ENCODE results near the gene BOK. TPM values are rescaled to one million over a fixed set of nuclear protein-coding genes. Genes with fewer than 3 reads are reported as not detected.

Gene BOK
- total RNA-seq, 1 donor from 2014 or later: not detected

DNA sequence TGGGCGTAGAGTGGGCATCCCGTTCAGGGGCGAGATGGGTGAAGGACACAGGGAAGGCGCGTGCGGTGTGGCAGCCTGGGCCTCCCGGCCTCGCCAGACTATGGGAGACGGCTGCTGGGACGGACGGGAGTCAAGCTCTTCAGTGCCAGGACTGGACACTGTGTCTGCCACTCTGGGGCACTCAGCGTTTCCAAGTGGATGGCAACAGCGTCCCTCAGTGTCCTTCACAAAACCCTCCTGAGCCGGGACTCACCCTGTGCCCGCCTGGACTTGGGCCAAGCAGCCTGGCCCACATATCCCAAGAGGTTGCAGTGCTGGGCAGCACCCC is 16.3 kb upstream of the BOK start:
- H3K27me3 Mint-ChIP-seq (ENCODE audit: insufficient read depth): peaks cover 9% of the 10 kb centered on the region
- intact Hi-C loops (cut with micrococcal nuclease): no loop called here
- H3K36me3 Mint-ChIP-seq (ENCODE audit: low read depth): no peaks in the 10 kb centered on the region
- DNase-seq (ENCODE audit: low spot score): no peak
- H3K27ac Mint-ChIP-seq: no peak overlapping the region
- no peaks in the 10 kb centered on the region for H3K4me1 Mint-ChIP-seq (ENCODE audit: low read depth)
- H3K9me3 Mint-ChIP-seq: no peaks in the 10 kb centered on the region
- H3K4me3 Mint-ChIP-seq: no peak overlapping the region

DNA sequence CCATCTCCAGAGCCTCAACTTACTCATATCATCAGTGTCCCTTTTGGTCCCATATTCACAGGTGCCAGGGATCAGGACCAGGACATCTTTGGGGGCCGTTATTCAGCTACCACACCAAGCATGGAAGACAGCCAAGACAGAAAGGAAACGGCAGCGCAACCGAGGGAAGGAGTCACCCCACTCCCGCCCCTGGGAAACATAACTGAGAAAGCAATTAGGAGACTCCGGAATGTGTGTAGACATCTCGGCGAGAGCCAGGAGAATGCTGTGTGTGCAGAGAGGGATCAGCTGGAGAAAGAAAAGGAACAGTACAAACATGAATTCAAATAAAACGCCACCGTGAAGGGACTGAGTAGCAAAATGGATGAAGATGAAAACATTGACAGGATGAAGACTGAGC is 13.4 kb upstream of the BOK start:
- H3K36me3 Mint-ChIP-seq (ENCODE audit: low read depth): no peaks in the 10 kb centered on the region
- no peak overlapping the region for H3K27ac Mint-ChIP-seq
- no peaks in the 10 kb centered on the region for H3K9me3 Mint-ChIP-seq
- H3K4me3 Mint-ChIP-seq: no peak overlapping the region
- H3K4me1 Mint-ChIP-seq (ENCODE audit: low read depth): no peaks in the 10 kb centered on the region
- DNase-seq (ENCODE audit: low spot score): no peak
- intact Hi-C loops (cut with micrococcal nuclease): no loop called here
- peaks cover 10% of the 10 kb centered on the region for H3K27me3 Mint-ChIP-seq (ENCODE audit: insufficient read depth)

DNA sequence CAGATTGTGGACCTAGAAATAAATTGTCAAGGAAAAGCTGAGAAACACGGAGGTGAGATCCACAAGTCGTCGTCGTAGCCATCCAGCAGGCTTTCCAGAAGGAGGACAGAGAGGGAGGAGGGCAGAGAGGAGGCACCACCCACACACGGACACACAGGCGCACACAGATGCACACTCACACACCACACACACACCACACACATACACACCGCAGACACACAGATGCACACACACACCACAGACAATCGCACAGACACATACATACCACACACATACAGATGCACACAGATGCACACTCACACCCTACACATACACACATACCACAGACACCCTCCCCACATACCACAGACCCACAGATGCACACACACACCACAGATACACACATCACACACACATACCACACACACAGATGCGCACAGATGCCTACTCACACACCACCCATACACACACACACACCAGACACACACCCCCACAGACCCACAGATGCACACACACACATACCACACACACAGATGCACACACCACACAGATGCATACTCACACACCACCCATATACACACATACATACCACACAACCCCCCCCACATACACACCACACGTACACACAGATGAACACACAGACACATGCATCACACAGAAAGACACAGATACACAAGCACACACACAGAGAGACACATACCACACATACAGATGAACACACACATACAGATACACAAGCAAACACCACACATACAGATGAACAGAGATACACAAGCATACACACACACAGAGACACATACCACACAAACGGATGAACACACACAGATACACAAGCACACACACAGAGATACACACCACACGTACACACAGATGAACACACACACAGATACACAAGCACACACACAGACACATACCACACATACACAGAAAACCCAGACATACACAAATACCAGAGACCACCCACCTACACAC is 12.7 kb upstream of the BOK start:
- H3K36me3 Mint-ChIP-seq (ENCODE audit: low read depth): no peaks in the 10 kb centered on the region
- peaks cover 7% of the 10 kb centered on the region for H3K27me3 Mint-ChIP-seq (ENCODE audit: insufficient read depth)
- DNase-seq (ENCODE audit: low spot score): no peak
- H3K4me1 Mint-ChIP-seq (ENCODE audit: low read depth): no peaks in the 10 kb centered on the region
- H3K4me3 Mint-ChIP-seq: no peak overlapping the region
- H3K9me3 Mint-ChIP-seq: no peaks in the 10 kb centered on the region
- H3K27ac Mint-ChIP-seq: no peak overlapping the region
- intact Hi-C loops (cut with micrococcal nuclease): no loop called here

DNA sequence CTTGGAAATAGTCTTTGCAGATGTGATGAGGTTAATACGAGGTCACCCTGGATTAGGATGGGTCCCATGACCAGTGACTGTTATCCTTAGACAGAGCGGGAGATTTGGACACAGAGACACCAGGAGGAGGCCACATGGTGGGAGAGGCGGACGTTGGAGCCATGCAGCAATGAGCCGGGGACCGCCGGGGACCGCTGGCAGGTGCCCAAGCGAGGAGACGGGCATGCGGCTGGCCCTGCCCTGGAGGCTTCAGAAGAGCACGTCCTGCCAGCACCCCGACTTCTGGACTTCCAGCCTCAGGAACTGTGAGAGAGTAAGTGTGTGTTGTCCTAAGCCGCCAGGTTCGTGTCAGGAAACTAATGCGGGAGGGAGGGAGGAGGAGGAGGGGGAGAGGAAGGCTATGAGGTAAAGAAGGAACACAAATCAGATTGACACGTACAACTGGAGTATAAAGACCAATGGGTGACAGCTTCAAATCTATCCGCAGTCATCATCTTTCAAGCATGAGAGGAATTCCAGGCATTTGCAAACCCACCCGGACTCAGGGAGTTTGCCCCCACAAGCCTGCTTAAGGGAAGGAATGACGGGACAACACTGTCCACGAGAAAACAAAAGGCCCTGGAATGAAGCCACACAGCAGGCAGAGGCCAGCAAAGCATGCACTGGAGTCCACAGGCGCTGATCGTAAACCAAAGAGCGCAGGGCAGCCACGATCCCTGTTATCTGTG is 11.6 kb upstream of the BOK start:
- no peaks in the 10 kb centered on the region for H3K36me3 Mint-ChIP-seq (ENCODE audit: low read depth)
- no peaks in the 10 kb centered on the region for H3K4me1 Mint-ChIP-seq (ENCODE audit: low read depth)
- H3K4me3 Mint-ChIP-seq: no peak overlapping the region
- H3K27me3 Mint-ChIP-seq (ENCODE audit: insufficient read depth): peaks cover 10% of the 10 kb centered on the region
- DNase-seq (ENCODE audit: low spot score): no peak
- no peaks in the 10 kb centered on the region for H3K9me3 Mint-ChIP-seq
- H3K27ac Mint-ChIP-seq: no peak overlapping the region
- intact Hi-C loops (cut with micrococcal nuclease): no loop called here

DNA sequence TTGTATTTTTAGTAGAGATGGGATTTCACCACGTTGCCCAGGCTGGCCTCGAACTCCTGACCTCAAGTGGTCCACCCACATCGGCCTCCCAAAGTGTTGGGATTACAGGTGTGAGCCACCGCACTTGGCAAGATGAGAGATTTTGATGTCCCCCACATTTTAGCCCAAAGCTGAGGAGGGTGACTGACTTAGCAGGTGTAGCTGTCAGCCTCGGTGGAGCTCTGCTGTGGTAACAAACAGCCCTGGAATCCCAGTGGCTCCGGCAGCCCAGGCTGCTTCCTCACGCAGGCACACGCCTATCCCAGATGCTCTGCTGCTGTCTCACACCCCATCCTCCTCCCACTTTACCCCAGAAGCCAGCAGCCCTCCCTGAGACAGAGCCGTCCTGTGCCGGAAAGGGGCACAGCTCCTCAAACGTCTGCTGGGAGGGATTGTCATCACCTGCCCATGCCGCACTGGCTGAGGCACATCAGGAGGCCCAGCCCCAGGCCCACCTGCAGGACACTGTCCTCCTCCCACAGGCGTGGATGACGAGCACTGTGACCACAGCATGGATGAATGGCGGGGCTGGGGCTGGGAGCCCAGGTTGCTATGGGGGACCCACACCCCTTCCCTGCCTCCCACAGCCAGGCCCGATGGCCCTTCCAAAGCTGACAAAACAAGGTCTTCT is 10.6 kb upstream of the BOK start:
- Mint-ChIP-seq H3K4me1 (ENCODE audit: low read depth) (no peaks in the 10 kb centered on the region), H3K36me3 (ENCODE audit: low read depth) (no peaks in the 10 kb centered on the region), H3K4me3 (no peak overlapping the region), H3K27me3 (ENCODE audit: insufficient read depth) (peaks cover 6% of the 10 kb centered on the region), H3K27ac (no peak overlapping the region), H3K9me3 (no peaks in the 10 kb centered on the region)
- DNase-seq (ENCODE audit: low spot score): no peak
- intact Hi-C loops (cut with micrococcal nuclease): no loop called here

DNA sequence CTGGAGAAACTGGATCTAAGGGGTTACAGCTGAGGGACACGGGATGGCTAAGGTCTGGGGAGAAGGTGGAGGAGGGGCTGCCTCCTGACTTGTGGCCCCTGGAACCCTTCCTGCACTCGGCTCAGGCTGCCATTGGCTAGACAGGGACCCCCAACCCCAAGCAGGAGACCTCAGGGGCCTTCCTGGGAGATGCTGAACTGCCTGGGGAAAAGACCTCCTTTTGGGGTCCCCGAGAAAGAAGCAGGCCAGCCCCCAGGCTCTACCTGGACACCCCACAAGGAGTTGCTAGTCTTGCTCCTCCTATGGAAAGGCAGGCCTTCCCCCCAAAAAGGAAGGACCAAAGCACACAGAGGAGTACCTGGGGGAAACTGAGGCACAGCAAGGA is 10.1 kb upstream of the BOK start:
- Mint-ChIP-seq H3K4me1 (ENCODE audit: low read depth) (no peaks in the 10 kb centered on the region), H3K36me3 (ENCODE audit: low read depth) (no peaks in the 10 kb centered on the region), H3K27ac (no peak overlapping the region), H3K9me3 (no peaks in the 10 kb centered on the region), H3K4me3 (no peak overlapping the region), H3K27me3 (ENCODE audit: insufficient read depth) (peaks cover 6% of the 10 kb centered on the region)
- DNase-seq (ENCODE audit: low spot score): no peak
- intact Hi-C loops (cut with micrococcal nuclease): no loop called here

DNA sequence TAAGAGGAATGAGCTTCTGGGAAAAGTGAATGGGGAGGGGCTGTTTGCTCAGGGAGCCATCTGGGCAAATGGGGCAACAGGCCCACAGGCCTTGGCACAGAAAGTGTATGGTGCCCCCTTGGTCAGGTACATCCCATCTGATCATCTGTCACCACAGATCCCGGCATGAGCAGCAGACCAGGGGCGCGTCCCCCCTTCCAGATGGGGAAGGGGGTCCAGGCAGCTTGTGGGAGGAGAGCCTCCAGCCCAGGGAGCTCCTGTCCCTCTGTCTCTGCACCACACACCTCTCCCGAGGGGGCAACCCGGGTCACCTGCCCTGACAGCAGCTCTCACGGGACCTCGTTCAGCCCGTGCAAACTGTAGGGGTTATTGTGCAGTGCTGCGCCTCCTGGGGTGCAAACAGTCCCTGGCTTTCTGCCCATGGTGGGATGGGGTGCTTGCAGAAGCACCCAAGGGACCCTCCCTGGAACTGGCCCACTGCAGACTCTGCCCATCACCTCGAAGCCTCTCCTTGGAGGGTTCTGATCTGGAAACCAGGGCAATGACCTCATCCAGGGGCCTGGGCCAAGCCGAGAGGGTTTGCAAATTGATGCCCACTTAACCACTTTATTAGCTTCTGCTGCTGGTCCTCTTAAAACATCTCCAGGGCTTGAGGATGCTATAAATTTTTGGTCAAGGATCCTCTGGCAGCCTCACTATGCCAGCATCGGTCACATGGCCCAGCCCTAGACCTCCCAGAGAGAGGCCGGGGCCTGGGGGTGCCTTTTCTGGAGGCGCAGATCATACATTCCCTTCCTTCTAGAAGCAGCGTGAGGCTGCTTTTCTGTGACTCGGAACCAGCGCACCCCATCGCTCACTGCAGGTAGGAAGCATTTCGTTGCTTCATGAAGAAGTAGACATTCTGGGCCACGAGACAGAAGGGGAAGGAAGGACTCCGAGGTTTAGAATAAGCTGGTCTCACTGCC is 7.6 kb upstream of the BOK start:
- H3K27ac Mint-ChIP-seq: no peak overlapping the region
- no peak overlapping the region for H3K4me3 Mint-ChIP-seq
- DNase-seq (ENCODE audit: low spot score): no peak
- no peaks in the 10 kb centered on the region for H3K4me1 Mint-ChIP-seq (ENCODE audit: low read depth)
- H3K36me3 Mint-ChIP-seq (ENCODE audit: low read depth): no peaks in the 10 kb centered on the region
- intact Hi-C loops (cut with micrococcal nuclease): no loop called here
- no peaks in the 10 kb centered on the region for H3K9me3 Mint-ChIP-seq
- peaks cover 12% of the 10 kb centered on the region for H3K27me3 Mint-ChIP-seq (ENCODE audit: insufficient read depth)

DNA sequence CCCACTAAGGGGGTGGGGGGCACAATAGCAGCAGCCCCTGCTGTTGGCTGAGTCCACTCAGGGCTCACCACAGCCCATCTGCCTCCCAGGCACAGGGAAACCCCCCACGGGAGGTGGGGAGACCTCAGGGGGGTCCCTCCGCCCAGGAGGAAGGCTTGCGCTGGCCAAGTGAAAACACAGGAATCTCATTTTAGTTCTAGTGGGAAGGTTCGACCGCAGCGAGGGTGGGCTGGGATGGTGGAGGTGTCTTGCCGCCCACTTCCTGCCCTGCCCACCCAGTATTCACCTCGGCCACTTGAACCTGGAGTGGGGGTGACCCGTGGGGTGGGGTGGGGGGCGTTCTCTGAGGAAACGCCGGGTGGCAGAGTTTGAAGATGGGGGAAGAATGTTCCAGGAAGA is 6.9 kb upstream of the BOK start:
- no peak for DNase-seq (ENCODE audit: low spot score)
- Mint-ChIP-seq H3K27me3 (ENCODE audit: insufficient read depth) (peaks cover 16% of the 10 kb centered on the region), H3K27ac (no peak overlapping the region), H3K36me3 (ENCODE audit: low read depth) (no peaks in the 10 kb centered on the region), H3K9me3 (no peaks in the 10 kb centered on the region), H3K4me1 (ENCODE audit: low read depth) (no peaks in the 10 kb centered on the region), H3K4me3 (no peak overlapping the region)
- intact Hi-C loops (cut with micrococcal nuclease): no loop called here

DNA sequence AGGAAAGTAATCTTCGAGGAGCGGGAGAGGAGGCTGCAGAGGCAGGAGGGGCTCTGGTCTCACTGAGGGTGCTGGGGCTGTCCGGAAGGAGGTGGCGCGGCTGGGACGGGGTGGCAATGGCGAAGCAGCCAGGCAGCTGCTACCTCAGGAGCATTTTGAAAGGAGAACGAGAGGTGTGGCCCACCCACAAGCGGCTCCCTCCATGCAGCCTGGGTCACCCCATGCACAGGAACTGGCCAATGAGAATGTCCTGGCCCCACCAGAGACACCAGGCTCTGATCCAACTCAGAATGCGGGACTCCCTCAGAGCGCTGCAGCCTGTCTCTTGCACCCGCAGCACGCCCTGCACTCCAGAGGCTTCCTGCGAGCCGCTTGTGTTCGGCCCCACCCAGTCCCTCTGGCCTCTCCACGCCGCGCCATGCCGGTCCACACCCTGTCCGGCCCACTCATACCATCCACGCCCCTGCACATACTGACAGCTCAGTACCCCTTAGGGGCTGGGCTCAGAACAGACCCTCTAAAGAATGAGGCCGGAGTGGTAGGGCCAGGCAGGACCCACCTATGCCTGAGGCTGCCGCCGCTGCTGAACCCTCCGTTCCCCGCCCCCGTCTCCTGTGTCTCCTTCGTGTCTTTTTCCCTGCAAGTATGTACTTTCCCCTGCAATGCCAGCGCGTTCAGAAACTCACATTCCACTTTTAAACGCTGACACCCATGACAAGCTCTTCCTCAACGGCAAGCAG is 6.4 kb upstream of the BOK start:
- Mint-ChIP-seq H3K4me1 (ENCODE audit: low read depth) (no peaks in the 10 kb centered on the region), H3K27me3 (ENCODE audit: insufficient read depth) (peaks cover 21% of the 10 kb centered on the region), H3K4me3 (no peak overlapping the region), H3K36me3 (ENCODE audit: low read depth) (no peaks in the 10 kb centered on the region), H3K9me3 (peaks cover 3% of the 10 kb centered on the region), H3K27ac (no peak overlapping the region)
- DNase-seq (ENCODE audit: low spot score): no peak
- intact Hi-C loops (cut with micrococcal nuclease): no loop called here

DNA sequence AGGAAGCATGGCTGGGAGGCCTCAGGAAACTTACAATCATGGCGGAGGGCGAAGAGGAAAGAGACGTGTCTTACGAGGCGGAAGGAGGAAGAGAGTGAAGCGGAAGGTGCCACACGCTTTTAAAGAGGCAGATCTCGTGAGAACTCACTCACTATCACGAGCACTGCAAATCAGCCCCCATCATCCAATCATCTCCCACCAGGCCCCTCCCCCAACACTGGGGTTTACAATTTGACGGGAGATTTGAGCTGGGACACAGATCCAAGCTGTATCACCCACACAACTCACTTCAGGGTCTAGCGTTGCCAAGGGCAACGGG is 5.1 kb upstream of the BOK start:
- DNase-seq (ENCODE audit: low spot score): no peak
- Mint-ChIP-seq H3K27me3 (ENCODE audit: insufficient read depth) (peaks cover 34% of the 10 kb centered on the region), H3K9me3 (peaks cover 3% of the 10 kb centered on the region), H3K27ac (no peak overlapping the region), H3K4me3 (no peak overlapping the region), H3K4me1 (ENCODE audit: low read depth) (peaks cover 5% of the 10 kb centered on the region), H3K36me3 (ENCODE audit: low read depth) (no peaks in the 10 kb centered on the region)
- intact Hi-C loops (cut with micrococcal nuclease): no loop called here

DNA sequence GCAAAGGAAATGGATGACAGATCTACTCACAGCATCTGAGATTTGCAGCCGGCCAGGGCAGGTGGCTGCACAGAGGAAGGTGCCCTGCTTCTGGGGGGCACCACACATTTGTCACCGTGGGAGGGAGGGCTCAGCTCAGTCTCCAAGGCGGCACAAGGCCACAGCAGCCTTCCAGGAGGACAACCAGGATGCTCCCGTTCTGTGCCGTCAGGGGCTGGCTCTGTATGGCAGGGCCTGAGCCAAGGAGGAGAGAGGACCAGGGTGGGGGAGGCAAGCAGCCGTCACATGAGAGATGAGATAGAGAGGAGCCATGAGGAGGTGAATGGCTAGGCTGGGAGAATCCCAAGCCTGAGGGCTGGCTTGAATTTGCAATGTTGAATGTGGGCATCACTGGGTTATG is 4.6 kb upstream of the BOK start:
- Mint-ChIP-seq H3K27ac (no peak overlapping the region), H3K36me3 (ENCODE audit: low read depth) (no peaks in the 10 kb centered on the region), H3K4me1 (ENCODE audit: low read depth) (peaks cover 5% of the 10 kb centered on the region), H3K27me3 (ENCODE audit: insufficient read depth) (peaks cover 34% of the 10 kb centered on the region), H3K4me3 (no peak overlapping the region), H3K9me3 (peaks cover 3% of the 10 kb centered on the region)
- DNase-seq (ENCODE audit: low spot score): no peak
- intact Hi-C loops (cut with micrococcal nuclease): no loop called here
